OCI-LY7 (cell line): ENCODE measurements around the gene GMDS. TPM values are rescaled to one million over a fixed set of nuclear protein-coding genes. Genes with fewer than 3 reads are reported as not detected.

Experiments
- BruUV-seq: library from RNA; stranded (reverse); fragments of 400-500 nt; replicated peaks from 2 replicates; lab custom pipeline; 2021; lab: Mats Ljungman, UMichigan
- CTCF ChIA-PET: fragments of 300-600 bp; sonication (Branson Sonifier 250); formaldehyde crosslinking; loops from one replicate; lab custom pipeline; 2022; ENCODE audit warnings: antibody characterized with exemption; ENCODE audit not compliant: unreplicated experiment; lab: Charles Lee
- POLR2A ChIA-PET: fragments of 300-600 bp; sonication (Branson Sonifier 250); formaldehyde crosslinking; loops from one replicate; lab custom pipeline; 2022; ENCODE audit warnings: antibody characterized with exemption; lab: Charles Lee
- DNase-seq: peaks from one replicate; pipeline ENCODE4 v3.0.0-alpha.2; 2015; ENCODE audit warnings: low spot score
- H2AFZ ChIP-seq: fragments of 200-600 bp; sonication (generic), shearing (Covaris generic); 2 replicates; pipeline ENCODE4 v1.6.1; 2014; ENCODE audit warnings: mild to moderate bottlenecking, antibody characterized with exemption, low read length, moderate library complexity
- H3K27ac ChIP-seq: fragments of 200-600 bp; sonication (generic); 2 replicates; pipeline ENCODE4 v1.5.1; 2014; ENCODE audit warnings: mixed run types, low read depth, mild to moderate bottlenecking, moderate library complexity, low read length, inconsistent platforms; ENCODE audit not compliant: poor library complexity, severe bottlenecking
- H3K36me3 ChIP-seq: fragments of 200-600 bp; sonication (generic); 2 replicates; pipeline ENCODE4 v1.6.1; 2014; ENCODE audit warnings: mild to moderate bottlenecking, antibody characterized with exemption, low read length, moderate library complexity, mixed read lengths; ENCODE audit not compliant: insufficient read depth
- H3K4me1 ChIP-seq: fragments of 200-600 bp; sonication (generic); 2 replicates; pipeline ENCODE4 v1.5.1; 2014; ENCODE audit warnings: mild to moderate bottlenecking, low read length; ENCODE audit not compliant: insufficient read depth, poor library complexity, severe bottlenecking
- H3K4me2 ChIP-seq: fragments of 200-600 bp; sonication (generic); 2 replicates; pipeline ENCODE4 v1.6.1; 2014; ENCODE audit warnings: mild to moderate bottlenecking, low read length
- H3K4me3 ChIP-seq: fragments of 200-600 bp; sonication (generic); 2 replicates; pipeline ENCODE4 v1.5.1; 2014; ENCODE audit warnings: mild to moderate bottlenecking, low read depth, low read length; ENCODE audit not compliant: poor library complexity, severe bottlenecking
- H3K79me2 ChIP-seq: fragments of 200-600 bp; sonication (generic); 2 replicates; pipeline ENCODE4 v1.6.1; 2016; ENCODE audit warnings: low read depth, mild to moderate bottlenecking, low read length, moderate library complexity, mixed read lengths; ENCODE audit not compliant: insufficient read depth
- H3K9me2 ChIP-seq: fragments of 200-600 bp; sonication (generic); 2 replicates; pipeline ENCODE4 v1.6.1; 2016; ENCODE audit warnings: mild to moderate bottlenecking, low read length, mixed read lengths; ENCODE audit not compliant: insufficient read depth
- H3K9me3 ChIP-seq: fragments of 200-600 bp; sonication (generic); 2 replicates; pipeline ENCODE4 v1.6.1; 2014; ENCODE audit warnings: mild to moderate bottlenecking, mixed run types, low read length, mixed read lengths
- H4K20me1 ChIP-seq: fragments of 200-600 bp; sonication (generic); 2 replicates; pipeline ENCODE4 v1.6.1; 2014; ENCODE audit warnings: mild to moderate bottlenecking, antibody characterized with exemption, low read length, moderate library complexity, mixed read lengths; ENCODE audit not compliant: insufficient read depth
- CTCF ChIP-seq: fragments of 200-600 bp; sonication (generic); conservative IDR thresholded peaks from 2 replicates; pipeline ENCODE4 v1.5.1; 2014; ENCODE audit warnings: mild to moderate bottlenecking, antibody characterized with exemption, low read length, moderate library complexity, mixed read lengths
- EZH2phosphoT487 ChIP-seq: fragments of 200-600 bp; sonication (generic); IDR thresholded peaks from 2 replicates; pipeline ENCODE4 v1.6.1; 2018; ENCODE audit warnings: low read depth, borderline replicate concordance, mild to moderate bottlenecking, mixed run types, antibody characterized with exemption, low read length, moderate library complexity, mixed read lengths
- intact Hi-C: fragments of 100-400 bp; cut with micrococcal nuclease; formaldehyde crosslinking; loops from one replicate; pipeline ENCODE4 v1.10.0; 2022; ENCODE audit not compliant: unreplicated experiment
- total RNA-seq, 2 experiments: library from RNA; depleted of rRNA in 1 of 2; stranded (reverse); fragments of >200 nt in 1 of 2; shearing (Covaris generic) in 1 of 2; gene quantifications; 2 replicates each; pipeline ENCODE4 v1.2.3, GENCODE V29; 2014 to 2022

Gene GMDS
- total RNA-seq, 2 experiments from 2014 or later, result 9.9 to 26.8 TPM

- H3K9me2 ChIP-seq, result no peaks in the 10 kb centered on the region
- no peak overlapping the region for H3K4me2 ChIP-seq
- H3K27ac ChIP-seq, result no peak overlapping the region
- no peak for DNase-seq
- peaks cover 5% of the 10 kb centered on the region for H3K4me1 ChIP-seq
- H3K4me3 ChIP-seq, result no peak overlapping the region
- peaks cover 6% of the 10 kb centered on the region; the same call in 1 of the 2 replicates for H4K20me1 ChIP-seq
- TF ChIP-seq EZH2phosphoT487 (no peak), CTCF (no peak)
- no peaks in the 10 kb centered on the region for H3K36me3 ChIP-seq
- no peaks in the 10 kb centered on the region for H3K79me2 ChIP-seq
- no peak overlapping the region for H2AFZ ChIP-seq
- BruUV-seq, result no TSS peak
- intact Hi-C loops, result no loop called here
- ChIA-PET CTCF (no interaction called here), POLR2A (no interaction called here)
- no peaks in the 10 kb centered on the region for H3K9me3 ChIP-seq
Measured at GRCh38 chr6:1659816-1660215, 585.6 kb downstream of the GMDS start.

GRCh38 chr6:1658212-1659005 is 587.0 kb downstream of the GMDS start:
- Histone ChIP-seq H2AFZ (no peak overlapping the region), H4K20me1 (no peaks in the 10 kb centered on the region), H3K9me2 (no peaks in the 10 kb centered on the region), H3K9me3 (no peaks in the 10 kb centered on the region), H3K4me3 (no peak overlapping the region), H3K4me1 (no peaks in the 10 kb centered on the region), H3K79me2 (no peaks in the 10 kb centered on the region), H3K4me2 (no peak overlapping the region), H3K36me3 (no peaks in the 10 kb centered on the region), H3K27ac (no peak overlapping the region)
- no TSS peak for BruUV-seq
- POLR2A ChIA-PET, result no interaction called here
- CTCF ChIA-PET, result no interaction called here
- no peak for TF ChIP-seq CTCF
- TF ChIP-seq EZH2phosphoT487, result no peak
- intact Hi-C loops, result no loop called here
- DNase-seq, result no peak

GRCh38 chr6:1657771-1658165 is 587.6 kb downstream of the GMDS start:
- POLR2A ChIA-PET, result no interaction called here
- Histone ChIP-seq H3K9me2 (no peaks in the 10 kb centered on the region), H3K4me2 (no peak overlapping the region), H3K27ac (no peak overlapping the region), H3K79me2 (no peaks in the 10 kb centered on the region), H3K36me3 (no peaks in the 10 kb centered on the region), H3K4me1 (no peaks in the 10 kb centered on the region), H3K4me3 (no peak overlapping the region), H2AFZ (no peak overlapping the region), H4K20me1 (no peaks in the 10 kb centered on the region), H3K9me3 (no peaks in the 10 kb centered on the region)
- CTCF ChIA-PET, result no interaction called here
- TF ChIP-seq CTCF, result no peak
- no peak for TF ChIP-seq EZH2phosphoT487
- DNase-seq, result no peak
- BruUV-seq, result no TSS peak
- intact Hi-C loops, result no loop called here
